Chondrocyte (in vitro differentiated cells): Measurements from ENCODE around the gene ATOX1. TPM values are rescaled to one million over a fixed set of nuclear protein-coding genes. Genes with fewer than 3 reads are reported as not detected.

Experiments used
- DNase-seq: peaks from one replicate; pipeline ENCODE4 v3.0.0; 2021; ENCODE audit warnings: mixed read lengths, low spot score
- H3K27ac Mint-ChIP-seq: one replicate; pipeline ENCODE4 v1.8.0; 2021; ENCODE audit warnings: mild to moderate bottlenecking, moderate library complexity, mixed read lengths; ENCODE audit not compliant: unreplicated experiment
- H3K27me3 Mint-ChIP-seq: 2 replicates; pipeline ENCODE4 v1.8.0; 2021; ENCODE audit warnings: low read depth, mixed read lengths
- H3K36me3 Mint-ChIP-seq: 2 replicates; pipeline ENCODE4 v1.8.0; 2021; ENCODE audit warnings: low read depth, mixed read lengths
- H3K4me1 Mint-ChIP-seq: 2 replicates; pipeline ENCODE4 v1.8.0; 2021; ENCODE audit warnings: low read depth, mild to moderate bottlenecking, mixed read lengths
- H3K4me3 Mint-ChIP-seq: one replicate; pipeline ENCODE4 v1.8.0; 2021; ENCODE audit warnings: mild to moderate bottlenecking, moderate library complexity, mixed read lengths; ENCODE audit not compliant: unreplicated experiment
- H3K9me3 Mint-ChIP-seq: 2 replicates; pipeline ENCODE4 v1.8.0; 2021; ENCODE audit warnings: low read depth, mixed read lengths
- total RNA-seq: library from RNA; stranded (reverse); gene quantifications from 3 replicates; pipeline ENCODE4 v1.2.1, GENCODE V29; 2021
- TF ChIP-seq, protein P1 (sequence below): fragments of 200-600 bp; sonication (generic); IDR thresholded peaks from 2 replicates; pipeline ENCODE4 v1.5.0; 2021; ENCODE audit warnings: antibody characterized with exemption, mild to moderate bottlenecking, moderate library complexity

The ATOX1 gene
- total RNA-seq, 1 donor from 2014 or later, result 128 TPM

DNA sequence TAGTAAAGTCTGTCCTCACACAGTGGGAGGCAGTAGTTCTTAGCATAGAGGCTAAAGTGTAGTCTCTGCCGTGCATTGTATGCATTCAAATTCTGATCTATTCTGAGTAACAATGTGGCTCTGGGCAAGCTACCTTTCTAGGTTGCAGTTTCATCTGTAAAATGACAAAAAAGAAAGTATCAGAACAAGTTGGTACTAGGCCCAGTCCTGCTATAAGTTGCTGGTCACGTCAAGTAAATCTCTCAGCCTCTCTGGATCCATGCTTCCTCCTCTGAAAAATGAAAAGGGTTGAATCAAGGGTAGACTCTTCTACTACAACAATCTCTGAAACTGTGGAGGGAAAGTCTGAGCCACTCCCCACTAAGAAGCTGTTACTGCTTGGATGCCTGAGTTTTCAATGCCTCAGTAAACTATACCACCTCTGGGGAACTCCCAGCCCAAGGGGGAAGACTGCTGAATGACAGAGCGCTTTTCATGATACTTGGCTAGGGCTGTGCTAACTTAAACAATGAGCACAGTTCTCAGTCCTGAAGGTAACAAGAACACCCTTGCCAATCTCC lies 37.3 kb downstream of the ATOX1 start:
- DNase-seq, result no peak
- H3K4me3 Mint-ChIP-seq, result no peak overlapping the region
- H3K27me3 Mint-ChIP-seq, result no peaks in the 10 kb centered on the region
- peaks cover 69% of the 10 kb centered on the region for H3K4me1 Mint-ChIP-seq
- peak overlapping the region; percentile 71 for H3K27ac Mint-ChIP-seq
- TF ChIP-seq, protein P1, sequence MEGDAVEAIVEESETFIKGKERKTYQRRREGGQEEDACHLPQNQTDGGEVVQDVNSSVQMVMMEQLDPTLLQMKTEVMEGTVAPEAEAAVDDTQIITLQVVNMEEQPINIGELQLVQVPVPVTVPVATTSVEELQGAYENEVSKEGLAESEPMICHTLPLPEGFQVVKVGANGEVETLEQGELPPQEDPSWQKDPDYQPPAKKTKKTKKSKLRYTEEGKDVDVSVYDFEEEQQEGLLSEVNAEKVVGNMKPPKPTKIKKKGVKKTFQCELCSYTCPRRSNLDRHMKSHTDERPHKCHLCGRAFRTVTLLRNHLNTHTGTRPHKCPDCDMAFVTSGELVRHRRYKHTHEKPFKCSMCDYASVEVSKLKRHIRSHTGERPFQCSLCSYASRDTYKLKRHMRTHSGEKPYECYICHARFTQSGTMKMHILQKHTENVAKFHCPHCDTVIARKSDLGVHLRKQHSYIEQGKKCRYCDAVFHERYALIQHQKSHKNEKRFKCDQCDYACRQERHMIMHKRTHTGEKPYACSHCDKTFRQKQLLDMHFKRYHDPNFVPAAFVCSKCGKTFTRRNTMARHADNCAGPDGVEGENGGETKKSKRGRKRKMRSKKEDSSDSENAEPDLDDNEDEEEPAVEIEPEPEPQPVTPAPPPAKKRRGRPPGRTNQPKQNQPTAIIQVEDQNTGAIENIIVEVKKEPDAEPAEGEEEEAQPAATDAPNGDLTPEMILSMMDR, result no peak
- no peaks in the 10 kb centered on the region for H3K9me3 Mint-ChIP-seq
- H3K36me3 Mint-ChIP-seq, result no peaks in the 10 kb centered on the region

DNA sequence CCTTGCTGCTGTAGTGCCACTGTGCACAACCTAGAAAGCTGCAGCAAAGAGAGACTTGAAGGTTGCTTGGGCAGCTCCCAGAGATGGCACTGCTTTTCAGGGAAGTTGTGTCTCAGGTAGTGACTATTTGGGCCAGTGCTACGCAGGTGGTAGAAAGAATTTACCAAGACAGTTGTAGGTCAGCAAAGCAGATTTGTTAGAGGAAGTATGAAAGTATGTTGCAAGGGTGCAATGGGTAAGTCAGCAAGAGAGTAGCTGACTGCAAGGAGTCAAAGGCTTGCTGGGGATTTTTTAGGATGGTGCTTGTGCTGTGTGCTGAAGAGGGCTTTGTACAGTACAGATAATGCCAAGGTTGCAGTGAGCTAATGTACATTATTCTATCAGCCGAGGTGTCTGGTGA lies 38.2 kb downstream of the ATOX1 start:
- TF ChIP-seq, protein P1, result no peak
- no peak for DNase-seq

DNA sequence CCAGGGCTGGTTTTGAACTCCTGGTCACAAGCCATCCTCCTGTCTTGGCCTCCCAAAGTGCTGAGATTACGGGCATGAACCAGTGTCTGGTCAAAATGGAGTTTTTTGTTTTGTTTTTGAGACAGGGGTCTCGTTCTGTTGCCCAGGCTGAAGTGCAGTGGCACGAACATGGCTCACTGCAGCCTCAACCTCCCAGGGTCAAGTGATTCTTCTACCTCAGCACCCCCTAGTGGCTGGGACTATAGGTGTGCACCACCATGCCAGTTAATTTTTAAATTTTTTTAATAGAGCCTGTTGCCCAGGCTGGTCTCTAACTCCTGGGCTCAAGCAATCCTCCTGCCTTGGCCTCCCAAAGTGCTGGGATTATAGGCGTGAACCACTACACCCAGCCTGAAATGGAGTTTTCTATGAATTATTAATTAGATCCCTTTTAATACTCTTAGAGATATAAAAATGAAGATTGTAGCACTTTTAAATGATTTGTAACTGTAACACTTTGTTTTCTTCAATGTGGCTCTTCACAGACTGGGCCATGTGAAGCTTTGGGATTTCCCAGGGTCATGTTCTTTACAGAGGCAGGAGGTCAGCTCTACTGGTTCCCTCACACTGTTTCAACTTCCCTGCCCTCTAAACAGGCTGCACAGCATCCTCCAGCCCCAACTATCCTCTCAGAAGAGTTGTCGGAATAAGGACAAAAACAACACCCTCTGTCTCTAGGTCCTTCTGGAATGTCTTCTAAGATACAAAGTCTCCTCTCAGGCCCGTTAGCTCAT lies 39.0 kb downstream of the ATOX1 start:
- H3K27me3 Mint-ChIP-seq, result no peaks in the 10 kb centered on the region
- peak overlapping the region; percentile 35 for H3K4me3 Mint-ChIP-seq
- H3K36me3 Mint-ChIP-seq, result no peaks in the 10 kb centered on the region
- H3K9me3 Mint-ChIP-seq, result no peaks in the 10 kb centered on the region
- H3K4me1 Mint-ChIP-seq, result peaks cover 71% of the 10 kb centered on the region
- TF ChIP-seq, protein P1, result peak; percentile 77
- H3K27ac Mint-ChIP-seq, result peak overlapping the region; percentile 100
- no peak for DNase-seq

More for the DNA sequence above, 38.2 kb downstream of the ATOX1 start:
- Mint-ChIP-seq H3K36me3 (no peaks in the 10 kb centered on the region), H3K27ac (peak overlapping the region; percentile 100), H3K4me3 (no peak overlapping the region), H3K27me3 (no peaks in the 10 kb centered on the region), H3K9me3 (no peaks in the 10 kb centered on the region), H3K4me1 (peaks cover 75% of the 10 kb centered on the region)

DNA sequence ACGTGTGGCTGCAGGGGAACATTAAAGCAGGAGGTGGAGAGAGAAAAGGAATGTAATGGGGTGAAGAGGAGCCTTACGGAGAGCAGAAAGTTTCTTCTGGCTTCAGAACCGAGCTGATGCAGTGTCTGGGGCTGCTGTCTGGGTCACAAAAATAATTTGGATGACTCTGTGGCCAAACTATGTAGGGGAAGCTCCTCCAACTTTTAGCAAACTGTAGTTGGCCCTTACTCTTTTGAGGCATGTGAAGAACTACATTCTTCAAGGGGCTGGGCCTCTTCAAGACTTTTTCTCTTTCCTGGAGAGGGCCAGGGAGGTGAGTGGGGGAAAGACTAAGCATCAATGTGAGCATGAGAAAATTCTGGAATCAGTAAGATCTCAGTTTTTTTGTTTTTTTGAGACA lies 39.8 kb downstream of the ATOX1 start:
- TF ChIP-seq, protein P1, result no peak
- peak overlapping the region; percentile 100 for H3K27ac Mint-ChIP-seq
- no peak for DNase-seq
- H3K4me1 Mint-ChIP-seq, result peaks cover 67% of the 10 kb centered on the region
- H3K9me3 Mint-ChIP-seq, result no peaks in the 10 kb centered on the region
- no peaks in the 10 kb centered on the region for H3K27me3 Mint-ChIP-seq
- peak overlapping the region; percentile 35 for H3K4me3 Mint-ChIP-seq
- no peaks in the 10 kb centered on the region for H3K36me3 Mint-ChIP-seq

DNA sequence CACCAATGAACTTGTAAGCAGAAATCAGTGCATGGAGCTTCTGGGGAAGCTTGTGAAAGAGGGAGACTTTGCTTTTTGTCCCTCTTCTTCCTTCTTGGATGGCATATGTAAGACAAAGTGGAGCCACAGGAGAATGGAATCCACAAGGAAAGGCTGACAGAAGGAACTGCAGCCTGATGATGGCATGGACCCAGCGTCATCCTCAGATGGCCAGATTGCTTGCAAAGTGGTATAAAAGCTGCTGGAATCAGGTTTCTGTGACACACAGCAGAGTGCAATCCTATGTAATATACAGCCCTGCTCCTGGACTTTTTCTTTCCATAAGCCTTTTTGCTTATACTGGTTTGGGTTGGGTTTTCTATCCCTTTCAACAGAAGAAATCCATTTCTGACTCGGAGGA lies 40.3 kb downstream of the ATOX1 start:
- H3K4me3 Mint-ChIP-seq, result peak overlapping the region; percentile 35
- peaks cover 67% of the 10 kb centered on the region for H3K4me1 Mint-ChIP-seq
- TF ChIP-seq, protein P1, result no peak
- H3K27me3 Mint-ChIP-seq, result no peaks in the 10 kb centered on the region
- no peak for DNase-seq
- H3K36me3 Mint-ChIP-seq, result no peaks in the 10 kb centered on the region
- no peaks in the 10 kb centered on the region for H3K9me3 Mint-ChIP-seq
- H3K27ac Mint-ChIP-seq, result peak overlapping the region; percentile 100
